SK-N-SH (cell line): ENCODE data around the gene METTL3. TPM values are rescaled to one million over a fixed set of nuclear protein-coding genes. Genes with fewer than 3 reads are reported as not detected.

Experiments
- CTCF ChIA-PET: fragments of 300-600, 350-600 bp; formaldehyde crosslinking; extraction: SDS; loops from one replicate; lab custom pipeline; 2021; lab: Yijun Ruan, JAX
- POLR2A ChIA-PET: fragments of 350-600 bp; sonication (Branson Sonifier 250); formaldehyde crosslinking; extraction: SDS; loops from one replicate; lab custom pipeline; 2020; ENCODE audit warnings: antibody characterized with exemption, inconsistent platforms; lab: Yijun Ruan, JAX
- DNase-seq: peaks from one replicate; pipeline ENCODE4 v3.0.0; 2012
- H2AFZ ChIP-seq: fragments of 200-600 bp; sonication (generic); 2 replicates; pipeline ENCODE4 v1.8.1; 2016; ENCODE audit warnings: antibody characterized with exemption, mild to moderate bottlenecking, low read depth
- H3F3A ChIP-seq: fragments of 200-600 bp; sonication (generic); replicated peaks from 2 replicates; pipeline ENCODE3; 2016; ENCODE audit warnings: antibody characterized with exemption, mild to moderate bottlenecking; ENCODE audit not compliant: insufficient read depth
- H3K27ac ChIP-seq, 2 experiments: fragments of 200-500 bp in 1 of 2; fragments of 200-600 bp in 1 of 2; sonication (Bioruptor generic) in 1 of 2; sonication (generic), shearing (Covaris generic) in 1 of 2; 2 replicates each; pipeline versions ENCODE4 v1.5.1 to v1.6.1; 2014 to 2016; ENCODE audit warnings: low read depth in 2 of 2, inconsistent platforms in 1 of 2, low read length in 1 of 2, mild to moderate bottlenecking in 1 of 2, mixed read lengths in 1 of 2
- H3K27me3 ChIP-seq: fragments of 200-600 bp; sonication (generic), shearing (Covaris generic); 2 replicates; pipeline ENCODE4 v1.6.1; 2016; ENCODE audit warnings: mixed run types; ENCODE audit not compliant: insufficient read depth
- H3K36me3 ChIP-seq, 2 experiments: fragments of 200-500 bp in 1 of 2; fragments of 200-600 bp in 1 of 2; sonication (Bioruptor generic) in 1 of 2; sonication (generic) in 1 of 2; replicated peaks in 1 of 2; 2 replicates each; pipeline versions ENCODE3 to v1.5.1; 2014 to 2016; ENCODE audit warnings: low read length in 1 of 2, mild to moderate bottlenecking in 1 of 2; ENCODE audit not compliant: insufficient read depth in 2 of 2, control insufficient read depth in 1 of 2
- H3K4me1 ChIP-seq, 2 experiments: fragments of 200-500 bp in 1 of 2; fragments of 200-600 bp in 1 of 2; sonication (Bioruptor generic) in 1 of 2; sonication (generic), shearing (Covaris generic) in 1 of 2; 2 replicates each; pipeline versions ENCODE4 v1.5.1 to v1.6.1; 2014 to 2016; ENCODE audit warnings: low read depth in 1 of 2, low read length in 1 of 2, mixed run types in 1 of 2; ENCODE audit not compliant: insufficient read depth in 2 of 2, control insufficient read depth in 1 of 2
- H3K4me2 ChIP-seq: fragments of 200-600 bp; sonication (generic), shearing (Covaris generic); 2 replicates; pipeline ENCODE4 v1.6.1; 2017; ENCODE audit warnings: mixed run types
- H3K4me3 ChIP-seq, 2 experiments: fragments of 200-500 bp in 1 of 2; fragments of 200-600 bp in 1 of 2; sonication (Bioruptor generic) in 1 of 2; sonication (generic), shearing (Covaris generic) in 1 of 2; 2 replicates each; pipeline versions ENCODE4 v1.5.1 to v1.8.1; 2014 to 2016; ENCODE audit warnings: low read depth in 2 of 2, inconsistent platforms in 1 of 2, low read length in 1 of 2, mild to moderate bottlenecking in 1 of 2, mixed read lengths in 1 of 2, moderate library complexity in 1 of 2
- H3K79me2 ChIP-seq: fragments of 200-600 bp; sonication (generic); 2 replicates; pipeline ENCODE4 v1.8.1; 2017; ENCODE audit warnings: mild to moderate bottlenecking; ENCODE audit not compliant: insufficient read depth
- H3K9ac ChIP-seq: fragments of 200-600 bp; sonication (generic); 2 replicates; pipeline ENCODE4 v1.6.1; 2017; ENCODE audit warnings: mixed run types
- H3K9me2 ChIP-seq: fragments of 200-600 bp; sonication (generic); 2 replicates; pipeline ENCODE4 v1.6.1; 2017; ENCODE audit warnings: mixed run types
- H3K9me3 ChIP-seq: fragments of 200-600 bp; sonication (generic); 2 replicates; pipeline ENCODE4 v1.6.1; 2017; ENCODE audit warnings: mixed run types, mild to moderate bottlenecking, moderate library complexity
- H4K20me1 ChIP-seq: fragments of 200-600 bp; sonication (generic); 2 replicates; pipeline ENCODE4 v1.6.1; 2017; ENCODE audit warnings: mild to moderate bottlenecking, mixed run types; ENCODE audit not compliant: insufficient read depth
- ELF1 ChIP-seq: IDR thresholded peaks from 2 replicates; pipeline ENCODE4 v1.4.0; 2012
- EP300 ChIP-seq, 2 experiments: IDR thresholded peaks; 2 replicates each; pipeline versions ENCODE4 v1.4.0 to v1.6.1; 2012; ENCODE audit warnings: borderline replicate concordance in 1 of 2, low read depth in 1 of 2, low read length in 1 of 2
- EZH2phosphoT487 ChIP-seq: fragments of 200-600 bp; sonication (generic); IDR thresholded peaks from 2 replicates; pipeline ENCODE4 v1.6.1; 2017; ENCODE audit warnings: low read depth, mixed run types, mild to moderate bottlenecking, antibody characterized with exemption, moderate library complexity, borderline replicate concordance
- FOSL2 ChIP-seq: IDR thresholded peaks from 2 replicates; pipeline ENCODE4 v1.4.0; 2012; ENCODE audit warnings: low read depth, mild to moderate bottlenecking, moderate library complexity, borderline replicate concordance
- FOXM1 ChIP-seq: IDR thresholded peaks from 2 replicates; pipeline ENCODE4 v1.4.0; 2012; ENCODE audit warnings: low read depth, mild to moderate bottlenecking
- GABPA ChIP-seq: IDR thresholded peaks from 2 replicates; pipeline ENCODE4 v1.4.0; 2012; ENCODE audit warnings: low read depth, mild to moderate bottlenecking
- JUND ChIP-seq: IDR thresholded peaks from 2 replicates; pipeline ENCODE4 v1.4.0; 2012
- MXI1 ChIP-seq: IDR thresholded peaks from 2 replicates; pipeline ENCODE4 v1.6.1; 2012; ENCODE audit warnings: mild to moderate bottlenecking, low read depth, low read length, improper control_type of control experiment
- TEAD4 ChIP-seq: IDR thresholded peaks from 2 replicates; pipeline ENCODE4 v1.4.0; 2012; ENCODE audit warnings: mild to moderate bottlenecking, borderline replicate concordance; ENCODE audit not compliant: insufficient read depth
- WGBS: methylation state at CpG from one replicate; pipeline ENCODE4 v1.1.6; 2017; ENCODE audit warnings: low lambda C conversion rate; 5-methylcytosine and 5-hydroxymethylcytosine counted together
- polyA plus RNA-seq, 3 experiments: library from polyadenylated mRNA; depleted of rRNA; stranded (reverse); fragments of >200 nt; gene quantifications; 2 replicates each; pipeline ENCODE4 v1.2.3, GENCODE V29; 2012
- TF ChIP-seq, protein P1 (sequence below): IDR thresholded peaks from 2 replicates; pipeline ENCODE4 v1.4.0; 2012; ENCODE audit warnings: low read depth, borderline replicate concordance
- TF ChIP-seq, protein P2 (sequence below): fragments of 150-350 bp; IDR thresholded peaks from 2 replicates; pipeline ENCODE4 v1.6.1; 2017; ENCODE audit warnings: antibody characterized with exemption, low read length, low read depth, borderline replicate concordance
- TF ChIP-seq, protein P3 (sequence below): IDR thresholded peaks from 2 replicates; pipeline ENCODE4; 2012
- TF ChIP-seq, protein P4 (sequence below): fragments of 150-350 bp; IDR thresholded peaks from 2 replicates; pipeline ENCODE4 v1.6.1; 2016; ENCODE audit warnings: mild to moderate bottlenecking, low read depth, low read length
- TF ChIP-seq, protein P5 (sequence below): fragments of 200-600 bp; sonication (generic); IDR thresholded peaks from 2 replicates; pipeline ENCODE4 v1.6.1; 2017; ENCODE audit warnings: antibody characterized with exemption, mild to moderate bottlenecking, moderate library complexity

Gene METTL3
- polyA plus RNA-seq, 1 of the 3 experiments (the other 2 are of a cell fraction), result 118 TPM

DNA sequence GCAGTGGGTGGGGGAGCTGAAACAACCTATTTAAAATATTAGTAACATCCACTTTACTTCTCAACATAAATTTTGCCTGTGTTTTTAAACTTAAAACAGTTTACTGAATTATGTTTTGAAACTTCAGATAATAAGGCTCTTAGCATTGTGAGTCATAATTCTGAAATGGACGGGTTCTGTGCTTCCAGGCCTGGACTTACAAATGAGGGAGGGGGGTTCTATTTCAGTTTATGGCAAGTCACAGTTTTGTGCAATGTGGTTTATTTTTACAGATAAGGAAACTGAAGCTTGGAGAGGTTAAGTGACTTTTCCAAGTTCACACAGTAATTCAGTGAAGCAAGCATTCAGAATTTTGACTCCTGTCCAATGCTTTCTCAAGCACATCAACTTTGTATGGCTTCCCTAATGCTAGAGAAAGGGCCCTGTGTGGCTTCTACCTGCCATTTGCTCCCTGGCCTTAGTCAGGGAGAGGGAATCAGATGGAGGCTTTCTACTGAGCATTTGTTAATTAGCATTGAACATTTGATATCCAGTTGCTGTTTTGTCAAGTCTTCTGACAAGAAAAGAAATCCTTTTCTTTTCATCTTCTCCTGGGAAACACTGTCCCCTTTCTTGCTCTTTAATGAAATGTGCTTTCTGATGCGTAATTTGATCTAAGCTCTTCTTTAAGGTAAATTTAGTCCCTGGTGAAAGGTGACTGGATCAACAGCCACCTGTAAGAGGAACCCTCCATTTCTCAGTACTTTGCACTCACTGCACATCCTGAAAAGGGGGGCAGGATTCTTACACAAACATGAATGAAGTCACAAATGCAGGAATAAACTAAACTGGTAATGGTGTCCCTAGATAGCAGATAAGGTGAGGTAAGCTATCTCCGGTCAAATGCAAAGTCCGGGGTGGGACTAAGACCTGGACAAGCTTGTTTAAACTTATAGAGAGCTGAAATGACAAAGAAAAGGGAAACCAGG is 17.5 kb upstream of the METTL3 start:
- Histone ChIP-seq H4K20me1 (no peaks in the 10 kb centered on the region), H3K27ac (no peak overlapping the region), H3K27me3 (peaks cover 10% of the 10 kb centered on the region; the same call in 1 of the 2 replicates), H3K4me1 (peaks cover 4 to 16% of the 10 kb centered on the region in 2 experiments; a peak in 2 of 4 replicates), H3K9me2 (no peaks in the 10 kb centered on the region), H3K4me2 (no peak overlapping the region), H3K36me3 (peaks cover 0 to 5% of the 10 kb centered on the region in 2 experiments), H3K4me3 (no peak overlapping the region), H2AFZ (no peak overlapping the region), H3K9me3 (no peaks in the 10 kb centered on the region), H3K9ac (no peak overlapping the region), H3K79me2 (no peaks in the 10 kb centered on the region; the same call in 1 of the 2 replicates), H3F3A (no peaks in the 10 kb centered on the region)
- TF ChIP-seq, protein P1, sequence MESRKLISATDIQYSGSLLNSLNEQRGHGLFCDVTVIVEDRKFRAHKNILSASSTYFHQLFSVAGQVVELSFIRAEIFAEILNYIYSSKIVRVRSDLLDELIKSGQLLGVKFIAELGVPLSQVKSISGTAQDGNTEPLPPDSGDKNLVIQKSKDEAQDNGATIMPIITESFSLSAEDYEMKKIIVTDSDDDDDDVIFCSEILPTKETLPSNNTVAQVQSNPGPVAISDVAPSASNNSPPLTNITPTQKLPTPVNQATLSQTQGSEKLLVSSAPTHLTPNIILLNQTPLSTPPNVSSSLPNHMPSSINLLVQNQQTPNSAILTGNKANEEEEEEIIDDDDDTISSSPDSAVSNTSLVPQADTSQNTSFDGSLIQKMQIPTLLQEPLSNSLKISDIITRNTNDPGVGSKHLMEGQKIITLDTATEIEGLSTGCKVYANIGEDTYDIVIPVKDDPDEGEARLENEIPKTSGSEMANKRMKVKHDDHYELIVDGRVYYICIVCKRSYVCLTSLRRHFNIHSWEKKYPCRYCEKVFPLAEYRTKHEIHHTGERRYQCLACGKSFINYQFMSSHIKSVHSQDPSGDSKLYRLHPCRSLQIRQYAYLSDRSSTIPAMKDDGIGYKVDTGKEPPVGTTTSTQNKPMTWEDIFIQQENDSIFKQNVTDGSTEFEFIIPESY, result no peak
- TF ChIP-seq ELF1, result no peak
- no peak for TF ChIP-seq FOSL2
- TF ChIP-seq GABPA, result no peak
- TF ChIP-seq, protein P2, sequence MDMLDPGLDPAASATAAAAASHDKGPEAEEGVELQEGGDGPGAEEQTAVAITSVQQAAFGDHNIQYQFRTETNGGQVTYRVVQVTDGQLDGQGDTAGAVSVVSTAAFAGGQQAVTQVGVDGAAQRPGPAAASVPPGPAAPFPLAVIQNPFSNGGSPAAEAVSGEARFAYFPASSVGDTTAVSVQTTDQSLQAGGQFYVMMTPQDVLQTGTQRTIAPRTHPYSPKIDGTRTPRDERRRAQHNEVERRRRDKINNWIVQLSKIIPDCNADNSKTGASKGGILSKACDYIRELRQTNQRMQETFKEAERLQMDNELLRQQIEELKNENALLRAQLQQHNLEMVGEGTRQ, result no peak
- TF ChIP-seq, protein P3, sequence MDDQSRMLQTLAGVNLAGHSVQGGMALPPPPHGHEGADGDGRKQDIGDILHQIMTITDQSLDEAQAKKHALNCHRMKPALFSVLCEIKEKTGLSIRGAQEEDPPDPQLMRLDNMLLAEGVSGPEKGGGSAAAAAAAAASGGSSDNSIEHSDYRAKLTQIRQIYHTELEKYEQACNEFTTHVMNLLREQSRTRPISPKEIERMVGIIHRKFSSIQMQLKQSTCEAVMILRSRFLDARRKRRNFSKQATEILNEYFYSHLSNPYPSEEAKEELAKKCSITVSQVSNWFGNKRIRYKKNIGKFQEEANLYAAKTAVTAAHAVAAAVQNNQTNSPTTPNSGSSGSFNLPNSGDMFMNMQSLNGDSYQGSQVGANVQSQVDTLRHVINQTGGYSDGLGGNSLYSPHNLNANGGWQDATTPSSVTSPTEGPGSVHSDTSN, result no peak
- TF ChIP-seq TEAD4, result no peak
- TF ChIP-seq EP300 (IDR thresholded peaks at IDR 0.05; ENCODE audit: borderline replicate concordance in 1 of 2, low read depth in 1 of 2, low read length in 1 of 2), result no peak
- TF ChIP-seq, protein P4, sequence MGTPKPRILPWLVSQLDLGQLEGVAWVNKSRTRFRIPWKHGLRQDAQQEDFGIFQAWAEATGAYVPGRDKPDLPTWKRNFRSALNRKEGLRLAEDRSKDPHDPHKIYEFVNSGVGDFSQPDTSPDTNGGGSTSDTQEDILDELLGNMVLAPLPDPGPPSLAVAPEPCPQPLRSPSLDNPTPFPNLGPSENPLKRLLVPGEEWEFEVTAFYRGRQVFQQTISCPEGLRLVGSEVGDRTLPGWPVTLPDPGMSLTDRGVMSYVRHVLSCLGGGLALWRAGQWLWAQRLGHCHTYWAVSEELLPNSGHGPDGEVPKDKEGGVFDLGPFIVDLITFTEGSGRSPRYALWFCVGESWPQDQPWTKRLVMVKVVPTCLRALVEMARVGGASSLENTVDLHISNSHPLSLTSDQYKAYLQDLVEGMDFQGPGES, result no peak
- TF ChIP-seq JUND, result no peak
- TF ChIP-seq EZH2phosphoT487, result no peak
- TF ChIP-seq, protein P5, sequence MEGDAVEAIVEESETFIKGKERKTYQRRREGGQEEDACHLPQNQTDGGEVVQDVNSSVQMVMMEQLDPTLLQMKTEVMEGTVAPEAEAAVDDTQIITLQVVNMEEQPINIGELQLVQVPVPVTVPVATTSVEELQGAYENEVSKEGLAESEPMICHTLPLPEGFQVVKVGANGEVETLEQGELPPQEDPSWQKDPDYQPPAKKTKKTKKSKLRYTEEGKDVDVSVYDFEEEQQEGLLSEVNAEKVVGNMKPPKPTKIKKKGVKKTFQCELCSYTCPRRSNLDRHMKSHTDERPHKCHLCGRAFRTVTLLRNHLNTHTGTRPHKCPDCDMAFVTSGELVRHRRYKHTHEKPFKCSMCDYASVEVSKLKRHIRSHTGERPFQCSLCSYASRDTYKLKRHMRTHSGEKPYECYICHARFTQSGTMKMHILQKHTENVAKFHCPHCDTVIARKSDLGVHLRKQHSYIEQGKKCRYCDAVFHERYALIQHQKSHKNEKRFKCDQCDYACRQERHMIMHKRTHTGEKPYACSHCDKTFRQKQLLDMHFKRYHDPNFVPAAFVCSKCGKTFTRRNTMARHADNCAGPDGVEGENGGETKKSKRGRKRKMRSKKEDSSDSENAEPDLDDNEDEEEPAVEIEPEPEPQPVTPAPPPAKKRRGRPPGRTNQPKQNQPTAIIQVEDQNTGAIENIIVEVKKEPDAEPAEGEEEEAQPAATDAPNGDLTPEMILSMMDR, result no peak
- TF ChIP-seq FOXM1, result no peak
- no peak for TF ChIP-seq MXI1
- POLR2A ChIA-PET, result no interaction called here
- CTCF ChIA-PET, result interaction anchor here (0.7 to 1.5 kb wide), 2 partner anchors 11 to 28 kb away, joined by 3 to 11 read pairs; no protein-coding TSS in a partner anchor
- WGBS, result 75% methylated on average over 4 of the region's 4 CpGs
- no peak for DNase-seq
